Natural killer cell treated with Interleukin-12 subunit alpha and Interleukin-12 subunit beta and Interleukin-15 and Interleukin-18, amount 100 ng/mL, for 72 hours (primary cell): Measurements from ENCODE around the gene DMC1. TPM values are rescaled to one million over a fixed set of nuclear protein-coding genes. Genes with fewer than 3 reads are reported as not detected.
"Not testable (repeated sequence)": the region's sequence is repeated elsewhere in the genome, so short reads cannot be mapped to it uniquely, and the experiment has no call there.

ENCODE experiments used
- ATAC-seq, 2 donors: fragments of 150-1000 bp; cut with Tn5 transposase in 1 of 2; sonication (Bioruptor Pico), chemical (Tn5 transposase) in 1 of 2; 2 replicates each; pipeline ENCODE4 v1.10.0; 2021
- DNase-seq: peaks from one replicate; pipeline ENCODE4 v3.0.0; 2022; ENCODE audit warnings: low spot score
- H3K27ac Mint-ChIP-seq, 2 donors: 1 replicate in 1 of 2; 2 replicates in 1 of 2; pipeline ENCODE4 v1.8.0; 2022; ENCODE audit warnings: mixed read lengths in 2 of 2, mild to moderate bottlenecking in 1 of 2, moderate library complexity in 1 of 2
- H3K27me3 Mint-ChIP-seq, 2 donors: 1 replicate in 1 of 2; 2 replicates in 1 of 2; pipeline ENCODE4 v1.8.0; 2022; ENCODE audit warnings: mixed read lengths in 2 of 2
- H3K36me3 Mint-ChIP-seq: one replicate; pipeline ENCODE4 v1.8.0; 2022; ENCODE audit warnings: mixed read lengths
- H3K4me1 Mint-ChIP-seq, 2 donors: 1 replicate in 1 of 2; 2 replicates in 1 of 2; pipeline ENCODE4 v1.8.0; 2022; ENCODE audit warnings: low read depth in 2 of 2, mixed read lengths in 2 of 2, mild to moderate bottlenecking in 1 of 2
- H3K4me3 Mint-ChIP-seq: one replicate; pipeline ENCODE4 v1.8.0; 2022; ENCODE audit warnings: mixed read lengths
- H3K9me3 Mint-ChIP-seq: 2 replicates; pipeline ENCODE4 v1.8.0; 2022; ENCODE audit warnings: mixed read lengths
- total RNA-seq, 2 donors: library from RNA; stranded (reverse); gene quantifications; one replicate each; pipeline ENCODE4 v1.2.3, GENCODE V29; 2022

DMC1 gene
- total RNA-seq, result 10 to 100 TPM in 1 of 2 donors, 1 to 10 TPM in 1; 4.6 to 11.5 TPM

GRCh38 chr22:38569972-38570778, at the start of gene DMC1:
DMC1 (minus strand) TSS chr22:38570183; CDS start chr22:38568256, 1,927 bp downstream.
- no peaks in the 10 kb centered on the region for H3K9me3 Mint-ChIP-seq
- no peaks in the 10 kb centered on the region for H3K36me3 Mint-ChIP-seq
- H3K4me1 Mint-ChIP-seq, result peaks cover 14 to 24% of the 10 kb centered on the region in 2 donors

GRCh38 chr22:38618682-38619081, 48.7 kb upstream of the DMC1 start:
- DNase-seq (no peak), ATAC-seq (no peak)
- no peak overlapping the region for H3K27ac Mint-ChIP-seq
- no peaks in the 10 kb centered on the region for H3K9me3 Mint-ChIP-seq
- peaks cover 7% of the 10 kb centered on the region for H3K36me3 Mint-ChIP-seq
- H3K4me3 Mint-ChIP-seq, result no peak overlapping the region
- H3K27me3 Mint-ChIP-seq, result peaks cover 15 to 25% of the 10 kb centered on the region in 2 donors
- no peaks in the 10 kb centered on the region for H3K4me1 Mint-ChIP-seq

More at GRCh38 chr22:38569972-38570778, at the start of gene DMC1:
- peak within 1 kb of the TSS; percentile 99 for H3K4me3 Mint-ChIP-seq
- DNase-seq (peak; percentile 91), ATAC-seq (peak; percentile 98 to 99)
- H3K27ac Mint-ChIP-seq, result peak within 1 kb of the TSS; percentile 84 to 92
- H3K27me3 Mint-ChIP-seq, result no peaks in the 10 kb centered on the region

- no peak for ATAC-seq
- Mint-ChIP-seq H3K27me3 (peaks cover 14 to 25% of the 10 kb centered on the region in 2 donors), H3K36me3 (peaks cover 7% of the 10 kb centered on the region), H3K4me1 (no peaks in the 10 kb centered on the region), H3K4me3 (no peak overlapping the region), H3K9me3 (no peaks in the 10 kb centered on the region), H3K27ac (no peak overlapping the region)
- no peak for DNase-seq
Observed at GRCh38 chr22:38618258-38618657, 48.3 kb upstream of the DMC1 start.

- not testable (repeated sequence) for H3K4me3 Mint-ChIP-seq, H3K4me1 Mint-ChIP-seq, ATAC-seq, DNase-seq, H3K36me3 Mint-ChIP-seq, H3K9me3 Mint-ChIP-seq, H3K27ac Mint-ChIP-seq
- H3K27me3 Mint-ChIP-seq, result peaks cover 14 to 25% of the 10 kb centered on the region in 2 donors
Observed at GRCh38 chr22:38615064-38615405, 45.1 kb upstream of the DMC1 start.

- no peaks in the 10 kb centered on the region for H3K4me1 Mint-ChIP-seq
- H3K27me3 Mint-ChIP-seq, result peaks cover 12 to 25% of the 10 kb centered on the region in 2 donors
- no peaks in the 10 kb centered on the region for H3K9me3 Mint-ChIP-seq
- ATAC-seq (no peak), DNase-seq (no peak)
- H3K36me3 Mint-ChIP-seq, result peaks cover 7% of the 10 kb centered on the region
- H3K27ac Mint-ChIP-seq, result no peak overlapping the region
- no peak overlapping the region for H3K4me3 Mint-ChIP-seq
Observed at GRCh38 chr22:38614332-38615063, 44.5 kb upstream of the DMC1 start.

- Mint-ChIP-seq H3K9me3 (no peaks in the 10 kb centered on the region), H3K36me3 (peaks cover 6% of the 10 kb centered on the region), H3K4me3 (no peak overlapping the region), H3K27me3 (peaks cover 11 to 21% of the 10 kb centered on the region in 2 donors), H3K4me1 (no peaks in the 10 kb centered on the region), H3K27ac (no peak overlapping the region)
- ATAC-seq (no peak), DNase-seq (no peak)
Observed at GRCh38 chr22:38613588-38613987, 43.6 kb upstream of the DMC1 start.

GRCh38 chr22:38612217-38613006, 42.4 kb upstream of the DMC1 start:
- Mint-ChIP-seq H3K27me3 (peaks cover 14 to 15% of the 10 kb centered on the region in 2 donors), H3K4me1 (no peaks in the 10 kb centered on the region), H3K9me3 (no peaks in the 10 kb centered on the region), H3K36me3 (no peaks in the 10 kb centered on the region), H3K27ac (no peak overlapping the region), H3K4me3 (no peak overlapping the region)
- ATAC-seq (no peak), DNase-seq (no peak)

- Mint-ChIP-seq H3K36me3 (no peaks in the 10 kb centered on the region), H3K4me1 (no peaks in the 10 kb centered on the region), H3K27me3 (peaks cover 12 to 14% of the 10 kb centered on the region in 2 donors), H3K27ac (no peak overlapping the region), H3K4me3 (no peak overlapping the region), H3K9me3 (no peaks in the 10 kb centered on the region)
- DNase-seq, result no peak
- ATAC-seq, result no peak
Observed at GRCh38 chr22:38611559-38611958, 41.6 kb upstream of the DMC1 start.

- no peak overlapping the region for H3K4me3 Mint-ChIP-seq
- DNase-seq, result no peak
- no peak overlapping the region for H3K27ac Mint-ChIP-seq
- ATAC-seq, result no peak
- H3K4me1 Mint-ChIP-seq, result no peaks in the 10 kb centered on the region
- no peaks in the 10 kb centered on the region for H3K36me3 Mint-ChIP-seq
- H3K9me3 Mint-ChIP-seq, result no peaks in the 10 kb centered on the region
- peaks cover 0 to 5% of the 10 kb centered on the region in 2 donors for H3K27me3 Mint-ChIP-seq
Observed at GRCh38 chr22:38610234-38610633, 40.3 kb upstream of the DMC1 start.

- Mint-ChIP-seq H3K4me3 (no peak overlapping the region), H3K4me1 (no peaks in the 10 kb centered on the region), H3K27me3 (peaks cover 0 to 5% of the 10 kb centered on the region in 2 donors), H3K9me3 (no peaks in the 10 kb centered on the region), H3K36me3 (no peaks in the 10 kb centered on the region), H3K27ac (no peak overlapping the region)
- no peak for ATAC-seq
- no peak for DNase-seq
Observed at GRCh38 chr22:38608992-38609750, 39.2 kb upstream of the DMC1 start.

GRCh38 chr22:38607680-38608079, 37.7 kb upstream of the DMC1 start:
- Mint-ChIP-seq H3K27ac (no peak overlapping the region), H3K36me3 (no peaks in the 10 kb centered on the region), H3K9me3 (no peaks in the 10 kb centered on the region), H3K4me3 (no peak overlapping the region), H3K27me3 (peaks cover 0 to 8% of the 10 kb centered on the region in 2 donors), H3K4me1 (no peaks in the 10 kb centered on the region)
- ATAC-seq (no peak), DNase-seq (no peak)

- Mint-ChIP-seq H3K4me3 (no peak overlapping the region), H3K4me1 (no peaks in the 10 kb centered on the region), H3K27ac (no peak overlapping the region), H3K36me3 (no peaks in the 10 kb centered on the region), H3K9me3 (no peaks in the 10 kb centered on the region), H3K27me3 (peaks cover 5 to 12% of the 10 kb centered on the region in 2 donors)
- no peak for ATAC-seq
- no peak for DNase-seq
Observed at GRCh38 chr22:38602166-38602565, 32.2 kb upstream of the DMC1 start.

GRCh38 chr22:38601221-38601764, 31.3 kb upstream of the DMC1 start:
- H3K27me3 Mint-ChIP-seq, result peaks cover 5 to 12% of the 10 kb centered on the region in 2 donors
- H3K4me1 Mint-ChIP-seq, result no peaks in the 10 kb centered on the region
- ATAC-seq (no peak), DNase-seq (no peak)
- no peaks in the 10 kb centered on the region for H3K9me3 Mint-ChIP-seq
- no peaks in the 10 kb centered on the region for H3K36me3 Mint-ChIP-seq
- no peak overlapping the region for H3K4me3 Mint-ChIP-seq
- no peak overlapping the region for H3K27ac Mint-ChIP-seq
